Nephron progenitor cell (in vitro differentiated cells): ENCODE data around the gene INPP4B.
A peak's percentile ranks its signal among the peaks of the same experiment; 100 is the strongest.

Experiments
- DNase-seq: peaks from one replicate; pipeline ENCODE4 v3.0.0; 2021
- H3K27ac Mint-ChIP-seq: 2 replicates; pipeline ENCODE4 v1.8.0; 2021; ENCODE audit warnings: mild to moderate bottlenecking, moderate library complexity, mixed read lengths
- H3K27me3 Mint-ChIP-seq: 2 replicates; pipeline ENCODE4 v1.8.0; 2021; ENCODE audit warnings: mild to moderate bottlenecking, low read depth, mixed read lengths; ENCODE audit not compliant: poor library complexity
- H3K36me3 Mint-ChIP-seq: 2 replicates; pipeline ENCODE4 v1.8.0; 2021; ENCODE audit warnings: low read depth, mixed read lengths
- H3K4me1 Mint-ChIP-seq: 2 replicates; pipeline ENCODE4 v1.8.0; 2021; ENCODE audit warnings: mixed read lengths
- H3K4me3 Mint-ChIP-seq: 2 replicates; pipeline ENCODE4 v1.8.0; 2021; ENCODE audit warnings: mild to moderate bottlenecking, moderate library complexity, mixed read lengths
- H3K9me3 Mint-ChIP-seq: 2 replicates; pipeline ENCODE4 v1.8.0; 2021; ENCODE audit warnings: mild to moderate bottlenecking, moderate library complexity, mixed read lengths
- TF ChIP-seq, protein P1 (sequence below): fragments of 200-600 bp; sonication (generic); IDR thresholded peaks from 2 replicates; pipeline ENCODE4 v1.5.0; 2021; ENCODE audit warnings: antibody characterized with exemption

The INPP4B gene

DNA sequence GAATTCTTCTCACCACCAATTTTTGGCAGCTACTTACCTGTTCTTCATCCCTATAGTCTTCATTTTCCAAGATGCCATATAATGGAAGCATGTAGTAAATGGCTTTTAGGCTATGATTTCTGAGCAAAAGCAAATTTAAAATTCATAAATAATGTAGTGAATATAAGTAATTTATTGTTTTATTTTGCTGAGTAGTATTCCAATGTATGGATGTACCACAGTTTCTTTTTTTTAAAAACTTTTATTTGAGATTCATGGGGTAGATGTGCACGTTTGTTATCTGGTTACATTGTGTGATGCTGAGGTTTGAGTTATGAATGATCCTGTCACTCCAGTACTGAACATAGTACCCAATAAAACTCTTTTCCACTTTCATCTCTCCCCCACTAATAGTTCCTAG is 840.6 kb downstream of the INPP4B start:
- no peak for DNase-seq
- TF ChIP-seq, protein P1, sequence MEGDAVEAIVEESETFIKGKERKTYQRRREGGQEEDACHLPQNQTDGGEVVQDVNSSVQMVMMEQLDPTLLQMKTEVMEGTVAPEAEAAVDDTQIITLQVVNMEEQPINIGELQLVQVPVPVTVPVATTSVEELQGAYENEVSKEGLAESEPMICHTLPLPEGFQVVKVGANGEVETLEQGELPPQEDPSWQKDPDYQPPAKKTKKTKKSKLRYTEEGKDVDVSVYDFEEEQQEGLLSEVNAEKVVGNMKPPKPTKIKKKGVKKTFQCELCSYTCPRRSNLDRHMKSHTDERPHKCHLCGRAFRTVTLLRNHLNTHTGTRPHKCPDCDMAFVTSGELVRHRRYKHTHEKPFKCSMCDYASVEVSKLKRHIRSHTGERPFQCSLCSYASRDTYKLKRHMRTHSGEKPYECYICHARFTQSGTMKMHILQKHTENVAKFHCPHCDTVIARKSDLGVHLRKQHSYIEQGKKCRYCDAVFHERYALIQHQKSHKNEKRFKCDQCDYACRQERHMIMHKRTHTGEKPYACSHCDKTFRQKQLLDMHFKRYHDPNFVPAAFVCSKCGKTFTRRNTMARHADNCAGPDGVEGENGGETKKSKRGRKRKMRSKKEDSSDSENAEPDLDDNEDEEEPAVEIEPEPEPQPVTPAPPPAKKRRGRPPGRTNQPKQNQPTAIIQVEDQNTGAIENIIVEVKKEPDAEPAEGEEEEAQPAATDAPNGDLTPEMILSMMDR: no peak
- Mint-ChIP-seq H3K36me3 (no peaks in the 10 kb centered on the region), H3K9me3 (peaks cover 31% of the 10 kb centered on the region), H3K27ac (no peak overlapping the region), H3K27me3 (no peaks in the 10 kb centered on the region), H3K4me3 (no peak overlapping the region), H3K4me1 (no peaks in the 10 kb centered on the region)

DNA sequence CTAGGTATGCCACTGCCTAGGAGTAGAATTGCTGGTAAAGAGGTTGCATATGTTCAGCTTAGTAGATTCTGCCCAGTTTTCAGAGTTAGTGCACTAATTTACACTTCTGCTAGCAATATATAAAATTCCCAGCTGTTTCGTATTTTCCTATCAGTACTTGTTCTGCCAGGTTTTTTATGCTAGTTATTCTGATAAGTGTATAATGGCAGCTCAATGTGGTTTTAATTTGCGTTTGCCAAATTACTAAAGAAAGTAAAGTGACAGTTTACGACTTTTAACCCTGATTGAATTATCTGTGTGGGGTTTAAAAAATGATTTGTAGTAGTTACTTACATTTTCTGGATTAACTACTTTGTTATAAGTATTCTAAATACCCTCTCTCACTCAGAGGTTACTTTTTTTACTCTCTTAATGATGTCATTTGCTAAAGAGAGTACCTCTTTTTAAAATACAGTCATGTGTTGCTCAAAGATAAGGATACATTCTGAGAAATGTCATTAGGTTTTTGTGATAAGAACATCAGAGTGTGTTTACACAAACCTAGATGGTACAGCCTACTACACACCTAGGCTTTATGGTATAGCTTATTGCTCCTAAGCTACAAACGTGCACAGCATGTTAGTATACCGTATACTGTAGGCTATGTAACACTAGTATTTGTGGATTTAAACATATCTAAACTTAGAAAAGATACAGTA is 846.5 kb downstream of the INPP4B start:
- peaks cover 3% of the 10 kb centered on the region for H3K27me3 Mint-ChIP-seq
- no peak for DNase-seq
- H3K36me3 Mint-ChIP-seq: peaks cover 13% of the 10 kb centered on the region

DNA sequence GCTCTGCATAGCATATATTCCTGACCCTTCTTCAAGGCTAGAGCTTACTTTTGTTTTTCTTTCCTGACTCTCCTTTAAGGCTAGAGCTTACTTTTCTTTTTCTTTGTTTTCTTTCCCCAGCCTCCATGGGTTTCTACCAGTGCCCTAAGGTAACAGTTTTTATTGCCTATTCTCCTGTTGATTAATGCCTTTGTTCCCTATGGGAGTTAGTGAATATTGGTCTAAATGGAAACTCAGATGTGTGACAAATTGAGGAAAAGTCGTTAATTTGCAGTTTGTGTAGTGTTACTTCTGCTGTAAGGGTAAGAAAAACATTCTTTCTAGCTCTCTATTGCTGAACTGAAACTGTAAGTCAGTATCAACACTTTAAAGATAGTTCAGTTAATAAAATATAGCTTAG is 851.0 kb downstream of the INPP4B start:
- DNase-seq: no peak
- Mint-ChIP-seq H3K27me3 (peaks cover 4% of the 10 kb centered on the region), H3K9me3 (peaks cover 72% of the 10 kb centered on the region), H3K4me1 (peaks cover 18% of the 10 kb centered on the region), H3K4me3 (peak overlapping the region; percentile 46), H3K27ac (peak overlapping the region; percentile 97), H3K36me3 (peaks cover 26% of the 10 kb centered on the region)
- TF ChIP-seq, protein P1: no peak

More for the DNA sequence above, 846.5 kb downstream of the INPP4B start:
- TF ChIP-seq, protein P1: no peak
- peaks cover 13% of the 10 kb centered on the region for H3K4me1 Mint-ChIP-seq
- H3K9me3 Mint-ChIP-seq: peaks cover 41% of the 10 kb centered on the region
- H3K27ac Mint-ChIP-seq: no peak overlapping the region
- H3K4me3 Mint-ChIP-seq: no peak overlapping the region

DNA sequence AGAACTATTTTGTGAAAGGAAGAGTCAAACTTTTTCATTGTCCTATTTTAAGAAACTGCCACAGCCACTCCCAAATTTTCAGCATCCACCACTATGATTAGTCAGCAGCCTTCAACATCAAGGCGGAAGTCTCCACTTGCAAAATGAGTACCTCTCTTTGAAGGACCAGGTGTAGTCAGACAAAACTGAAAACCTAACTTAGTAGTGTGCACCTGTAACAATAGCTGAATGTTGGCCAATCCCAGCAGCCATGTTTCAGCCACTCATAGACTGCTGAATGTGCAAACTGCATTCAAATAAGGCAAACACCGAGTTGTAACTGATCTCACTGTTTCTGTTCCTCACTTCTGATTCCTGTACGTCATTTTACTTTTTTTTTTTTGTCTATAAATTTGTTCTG is 868.7 kb downstream of the INPP4B start:
- Mint-ChIP-seq H3K36me3 (no peaks in the 10 kb centered on the region), H3K27ac (no peak overlapping the region), H3K4me1 (peaks cover 9% of the 10 kb centered on the region), H3K4me3 (no peak overlapping the region), H3K27me3 (no peaks in the 10 kb centered on the region), H3K9me3 (peaks cover 13% of the 10 kb centered on the region)
- DNase-seq: no peak
- TF ChIP-seq, protein P1: no peak
